NCI-H748 treated with DMSO at 0.1 percent for 48 hours (cell line): ENCODE results near the gene RPTOR.

Source experiments
- DNase-seq: peaks from one replicate; lab custom pipeline; 2025; lab: John Stamatoyannopoulos, UW

RPTOR gene

GRCh38 chr17:80850109-80850508 lies 305.5 kb downstream of the RPTOR start:
- no peak for DNase-seq

- DNase-seq: no peak
Observed at GRCh38 chr17:80850817-80851216, 306.2 kb downstream of the RPTOR start.

- DNase-seq: no peak
Observed at GRCh38 chr17:80851277-80851925, 306.8 kb downstream of the RPTOR start.

GRCh38 chr17:80852476-80853015 lies 307.9 kb downstream of the RPTOR start:
- no peak for DNase-seq

- DNase-seq: no peak
Observed at GRCh38 chr17:80853076-80853475, 308.4 kb downstream of the RPTOR start.

GRCh38 chr17:80854220-80854619 lies 309.6 kb downstream of the RPTOR start:
- no peak for DNase-seq

- DNase-seq: no peak
Observed at GRCh38 chr17:80855196-80855947, 310.7 kb downstream of the RPTOR start.

- no peak for DNase-seq
Observed at GRCh38 chr17:80855948-80856862, 311.6 kb downstream of the RPTOR start.

GRCh38 chr17:80856863-80857755 lies 312.5 kb downstream of the RPTOR start:
- DNase-seq: no peak

- no peak for DNase-seq
Observed at GRCh38 chr17:80857756-80858171, 313.1 kb downstream of the RPTOR start.

- no peak for DNase-seq
Observed at GRCh38 chr17:80858301-80859001, 313.8 kb downstream of the RPTOR start.

GRCh38 chr17:80859002-80859941 lies 314.6 kb downstream of the RPTOR start:
- DNase-seq: no peak

- no peak for DNase-seq
Observed at GRCh38 chr17:80860101-80860671, 315.5 kb downstream of the RPTOR start.

- no peak for DNase-seq
Observed at GRCh38 chr17:80860703-80861417, 316.2 kb downstream of the RPTOR start.

- no peak for DNase-seq
Observed at GRCh38 chr17:80861418-80861815, 316.8 kb downstream of the RPTOR start.

- no peak for DNase-seq
Observed at GRCh38 chr17:80861892-80862291, 317.3 kb downstream of the RPTOR start.

GRCh38 chr17:80862481-80862961 lies 317.9 kb downstream of the RPTOR start:
- no peak for DNase-seq

GRCh38 chr17:80862978-80863377 lies 318.3 kb downstream of the RPTOR start:
- no peak for DNase-seq
